T-helper 2 cell (primary cell): ENCODE results near the gene TRIM8.
"Not testable (repeated sequence)": the region's sequence is repeated elsewhere in the genome, so short reads cannot be mapped to it uniquely, and the experiment has no call there.

Experiments
- DNase-seq, 5 experiments: peaks; one replicate each; pipeline versions ENCODE4 v3.0.0 to v3.0.0-alpha.2; 2012 to 2022

TRIM8 gene

DNA sequence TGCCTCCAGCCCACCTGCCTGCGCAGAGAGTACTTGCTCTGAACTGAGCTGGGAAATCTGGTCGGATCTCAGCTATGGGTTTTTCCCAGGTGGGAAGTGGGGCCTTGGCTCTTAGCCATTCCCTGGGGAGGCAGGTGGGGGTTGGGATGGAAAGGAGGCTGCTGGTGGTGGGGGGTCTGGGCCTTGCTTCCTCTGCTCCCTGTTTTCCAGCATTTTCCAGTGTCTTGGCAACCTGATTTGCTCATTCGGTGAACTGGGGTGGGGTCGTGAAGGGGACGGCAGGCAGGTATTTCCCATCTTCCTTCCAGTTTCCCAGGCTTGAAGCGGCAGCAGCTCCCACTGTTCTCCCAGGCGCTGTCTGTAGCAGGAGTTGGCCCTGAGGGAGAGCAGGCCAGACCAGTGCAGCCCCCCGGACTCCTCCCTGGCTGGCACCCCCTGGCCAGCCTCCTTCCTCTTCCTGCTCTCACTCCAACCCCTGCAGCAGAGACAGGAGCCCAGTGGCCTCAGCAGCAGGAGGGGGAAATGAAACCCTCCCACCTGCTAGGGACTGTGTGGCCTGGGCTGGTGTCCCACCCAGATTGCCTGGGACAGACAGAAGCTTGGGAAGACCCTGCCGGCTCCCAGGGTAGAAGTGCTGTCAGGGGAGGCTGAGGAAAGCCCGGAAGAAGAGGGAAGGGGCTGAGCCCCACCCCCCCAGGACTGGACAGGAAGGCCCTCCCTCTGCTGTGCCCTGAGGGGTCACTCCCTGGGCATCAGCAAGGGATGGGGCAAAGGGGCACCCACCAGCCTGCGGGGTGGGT, 6.6 kb downstream of the TRIM8 start:
- DNase-seq = no peak

DNA sequence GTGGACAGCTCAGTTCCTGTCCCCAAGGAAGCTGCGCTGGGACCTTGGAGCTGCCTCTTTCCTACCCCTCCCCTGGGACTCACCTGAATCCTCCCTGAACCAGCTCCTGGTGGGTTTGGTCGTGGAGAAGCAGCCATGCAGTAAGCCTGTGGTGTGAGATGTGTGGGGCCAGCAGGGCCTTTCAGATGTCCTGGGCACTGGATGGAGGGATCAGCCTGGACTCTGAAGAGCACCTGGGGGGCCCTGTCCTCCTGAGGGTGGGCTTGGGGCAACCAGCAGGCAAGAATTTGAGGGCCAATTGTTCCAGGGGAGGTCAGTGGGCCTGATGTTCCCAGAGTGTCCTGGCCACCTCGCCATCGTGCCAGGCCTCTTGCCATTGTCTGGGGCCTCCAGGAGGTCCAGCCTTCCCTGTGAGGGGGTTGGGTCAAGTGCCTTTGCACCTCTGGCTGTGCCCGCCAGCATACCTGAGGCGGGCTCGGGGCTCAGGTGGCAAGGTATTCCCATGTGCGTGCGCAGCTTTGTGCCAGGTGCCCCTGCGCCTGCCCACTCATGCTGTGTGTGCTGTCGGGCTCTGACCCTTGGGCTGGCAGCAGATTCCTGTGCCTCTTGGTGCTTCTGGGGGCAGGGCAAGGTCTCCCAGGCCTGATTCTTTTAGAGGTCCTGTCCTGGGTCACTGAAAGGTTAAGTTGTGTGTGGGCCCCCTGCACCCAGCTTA, 7.3 kb downstream of the TRIM8 start:
- no peak for DNase-seq

DNA sequence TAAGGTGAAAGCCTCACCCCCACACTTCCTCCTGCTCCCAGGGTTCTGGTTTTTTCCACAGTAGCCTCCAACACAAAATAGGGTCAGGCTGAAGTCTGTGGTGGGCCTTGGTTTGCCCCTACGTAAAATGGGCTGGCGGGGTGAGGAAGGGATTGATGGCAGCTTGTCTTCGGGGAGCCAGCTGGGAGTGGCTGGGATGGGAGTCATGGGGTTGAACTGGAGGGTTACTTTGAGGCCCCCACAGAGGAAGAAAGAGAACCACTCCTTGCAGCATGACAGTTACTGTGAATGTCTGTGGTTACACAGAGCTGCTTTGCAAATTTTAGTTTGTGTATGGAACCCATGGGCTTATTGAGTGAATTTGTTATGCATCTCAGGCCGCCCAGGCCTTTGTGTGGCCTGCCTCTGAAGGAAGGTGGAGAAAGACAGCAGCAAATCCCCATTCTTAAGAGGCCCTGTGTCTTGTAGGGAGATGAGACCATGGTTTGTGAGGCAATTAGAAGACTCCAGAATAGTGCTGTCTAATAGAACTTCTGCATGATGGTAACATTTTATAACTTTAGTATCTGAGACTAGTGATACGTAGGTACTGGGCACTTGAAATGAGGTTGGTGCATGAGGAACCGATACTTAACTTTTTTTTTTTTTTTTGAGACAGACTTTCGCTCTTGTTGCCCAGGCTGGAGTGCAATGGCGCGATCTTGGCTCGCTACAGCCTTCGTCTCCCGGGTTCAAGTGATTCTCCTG, 8.1 kb downstream of the TRIM8 start:
- DNase-seq = peak in 1 of 5 experiments; percentile 66

DNA sequence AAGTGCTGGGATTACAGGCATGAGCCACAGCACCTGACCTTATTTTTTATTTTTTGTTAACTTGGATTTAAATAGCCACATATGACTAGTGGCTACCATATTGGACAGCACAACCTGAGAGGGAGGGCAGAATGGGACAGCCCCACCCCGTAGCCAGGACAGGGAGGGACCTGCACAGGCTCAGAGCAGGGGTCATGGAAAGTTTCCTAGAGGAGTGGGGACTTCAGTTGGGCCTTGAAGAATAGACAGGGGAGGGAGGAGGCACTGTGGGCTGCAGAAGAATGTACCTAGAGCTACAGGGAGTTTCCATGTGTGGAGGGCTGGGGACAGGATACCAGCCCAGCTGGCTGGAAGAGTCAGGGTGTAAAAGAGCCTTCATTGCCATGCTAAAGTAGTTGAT, 8.8 kb downstream of the TRIM8 start:
- no peak for DNase-seq

DNA sequence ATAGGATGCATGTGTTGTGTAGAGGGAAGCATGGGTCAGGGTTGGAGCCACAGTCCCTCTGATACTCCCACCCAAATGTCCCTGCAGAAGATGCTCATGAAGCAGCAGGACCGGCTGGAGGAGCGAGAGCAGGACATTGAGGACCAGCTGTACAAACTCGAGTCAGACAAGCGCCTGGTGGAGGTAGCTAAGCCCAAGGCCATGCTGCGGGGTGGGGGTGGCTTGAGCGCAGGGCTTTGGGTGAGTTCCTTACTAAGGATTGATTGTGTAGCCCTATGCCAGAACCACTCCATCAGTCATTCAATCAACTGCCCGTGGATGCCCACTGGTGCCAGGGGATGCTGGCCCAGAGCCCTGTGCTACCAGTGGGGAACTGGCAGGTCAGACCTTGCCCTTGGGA, 10.3 kb downstream of the TRIM8 start:
- no peak for DNase-seq

DNA sequence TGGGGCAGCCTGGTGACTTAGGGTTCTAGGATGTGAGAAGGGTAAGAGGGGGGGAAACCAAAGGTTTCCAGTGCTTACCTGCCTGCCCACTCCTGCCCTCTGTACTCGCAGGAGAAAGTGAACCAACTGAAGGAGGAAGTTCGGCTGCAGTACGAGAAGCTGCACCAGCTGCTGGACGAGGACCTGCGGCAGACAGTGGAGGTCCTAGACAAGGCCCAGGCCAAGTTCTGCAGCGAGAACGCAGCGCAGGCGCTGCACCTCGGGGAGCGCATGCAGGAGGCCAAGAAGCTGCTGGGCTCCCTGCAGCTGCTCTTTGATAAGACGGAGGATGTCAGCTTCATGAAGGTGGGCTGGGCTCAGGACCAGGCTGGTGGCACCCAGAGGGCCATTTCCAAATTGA, 10.7 kb downstream of the TRIM8 start:
- DNase-seq = no peak

DNA sequence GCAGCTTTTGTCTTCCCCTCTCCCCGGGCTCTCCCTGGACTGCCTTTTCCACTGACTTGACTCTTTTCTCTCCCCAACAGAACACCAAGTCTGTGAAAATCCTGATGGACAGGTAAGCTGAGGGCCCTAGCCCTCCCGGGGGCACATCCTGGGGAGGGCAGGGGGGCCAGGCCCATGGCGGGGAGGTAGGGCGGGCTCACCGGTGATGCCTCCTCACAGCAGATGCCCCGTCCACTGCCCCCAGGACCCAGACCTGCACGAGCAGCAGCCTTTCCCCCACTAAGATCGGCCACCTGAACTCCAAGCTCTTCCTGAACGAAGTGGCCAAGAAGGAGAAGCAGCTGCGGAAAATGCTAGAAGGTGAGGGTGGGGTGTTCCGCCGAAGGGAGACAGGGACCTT, 11.7 kb downstream of the TRIM8 start:
- DNase-seq = no peak

DNA sequence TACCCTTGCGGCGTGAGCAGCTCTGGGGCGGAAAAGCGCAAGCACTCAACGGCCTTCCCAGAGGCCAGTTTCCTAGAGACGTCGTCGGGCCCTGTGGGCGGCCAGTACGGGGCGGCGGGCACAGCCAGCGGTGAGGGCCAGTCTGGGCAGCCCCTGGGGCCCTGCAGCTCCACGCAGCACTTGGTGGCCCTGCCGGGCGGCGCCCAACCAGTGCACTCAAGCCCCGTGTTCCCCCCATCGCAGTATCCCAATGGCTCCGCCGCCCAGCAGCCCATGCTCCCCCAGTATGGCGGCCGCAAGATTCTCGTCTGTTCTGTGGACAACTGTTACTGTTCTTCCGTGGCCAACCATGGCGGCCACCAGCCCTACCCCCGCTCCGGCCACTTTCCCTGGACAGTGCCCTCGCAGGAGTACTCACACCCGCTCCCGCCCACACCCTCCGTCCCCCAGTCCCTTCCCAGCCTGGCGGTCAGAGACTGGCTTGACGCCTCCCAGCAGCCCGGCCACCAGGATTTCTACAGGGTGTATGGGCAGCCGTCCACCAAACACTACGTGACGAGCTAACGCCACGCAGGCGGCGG, 12.6 kb downstream of the TRIM8 start:
- no peak for DNase-seq

DNA sequence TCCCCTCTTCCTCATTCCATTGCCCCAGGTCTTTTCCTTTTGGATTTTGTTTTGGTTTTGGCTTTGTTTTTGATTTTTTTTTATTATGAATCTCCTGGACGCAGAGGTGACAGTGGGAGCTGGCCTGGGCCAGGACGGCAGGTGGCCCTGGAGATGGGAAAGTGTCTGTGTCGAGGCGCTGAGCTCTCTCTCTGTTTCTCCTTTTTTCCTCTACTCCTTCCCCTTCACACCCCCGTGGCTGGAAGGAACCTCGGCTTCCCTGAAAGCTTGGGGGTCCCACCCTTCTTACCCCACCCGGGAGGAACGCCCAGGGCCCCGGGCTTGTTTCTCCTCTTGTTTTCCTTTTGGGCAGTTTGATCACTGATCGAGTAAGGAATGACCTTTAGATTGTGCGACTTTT, 13.2 kb downstream of the TRIM8 start:
- DNase-seq = no peak

DNA sequence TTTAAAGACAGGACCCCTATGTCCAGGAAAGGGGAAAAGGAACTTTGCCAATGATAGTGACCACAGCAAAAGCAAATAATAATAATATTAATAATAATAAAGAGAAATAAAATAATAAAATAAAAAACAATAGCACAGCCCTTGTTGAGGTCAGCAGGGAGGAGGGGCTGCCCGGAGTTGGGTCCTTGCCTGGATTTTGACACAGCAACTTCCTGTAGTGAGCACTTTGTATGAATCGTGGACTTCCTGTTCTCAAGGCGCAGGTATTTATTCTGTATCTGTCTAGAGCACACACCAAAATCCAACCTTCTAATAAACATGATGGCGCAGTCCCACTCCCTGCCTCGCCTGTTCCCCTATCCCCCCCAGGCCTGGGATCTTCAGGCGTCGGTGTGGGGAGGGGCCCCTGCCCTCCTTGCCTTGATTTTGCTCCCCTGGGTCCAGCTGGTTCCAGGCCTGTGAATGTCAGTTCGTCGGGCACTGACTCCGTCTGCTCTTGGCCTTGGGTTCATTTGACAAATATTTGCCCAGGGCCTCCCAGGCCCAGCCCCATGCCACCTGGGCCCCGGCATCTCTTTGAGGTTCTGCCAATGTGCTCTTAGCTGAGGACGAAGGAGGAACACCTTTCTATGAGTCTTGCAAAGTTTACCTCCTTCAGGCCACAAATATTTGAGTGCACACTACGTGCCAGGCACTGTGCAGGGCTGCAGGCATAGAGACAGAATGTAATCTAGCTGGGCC, 13.9 kb downstream of the TRIM8 start:
- DNase-seq = no peak

DNA sequence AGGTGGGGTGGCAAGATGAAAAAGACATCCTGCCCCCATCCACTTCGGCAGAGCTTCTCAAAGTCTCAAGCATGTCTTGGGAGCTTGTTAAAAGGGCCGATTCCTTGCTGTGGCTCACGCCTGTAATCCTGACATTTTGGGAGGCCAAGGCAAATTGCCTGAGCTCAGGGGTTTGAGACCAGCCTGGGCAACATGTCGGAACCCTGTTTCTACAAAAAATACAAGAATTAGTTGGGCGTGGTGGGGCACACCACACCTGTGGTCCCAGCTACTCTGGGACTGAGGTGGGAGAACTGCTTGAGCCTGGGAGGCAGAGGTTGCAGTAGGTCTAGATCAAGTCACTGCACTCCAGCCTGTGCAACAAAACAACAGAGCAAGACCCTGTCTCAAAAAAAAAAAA, 14.5 kb downstream of the TRIM8 start:
- DNase-seq = no peak

DNA sequence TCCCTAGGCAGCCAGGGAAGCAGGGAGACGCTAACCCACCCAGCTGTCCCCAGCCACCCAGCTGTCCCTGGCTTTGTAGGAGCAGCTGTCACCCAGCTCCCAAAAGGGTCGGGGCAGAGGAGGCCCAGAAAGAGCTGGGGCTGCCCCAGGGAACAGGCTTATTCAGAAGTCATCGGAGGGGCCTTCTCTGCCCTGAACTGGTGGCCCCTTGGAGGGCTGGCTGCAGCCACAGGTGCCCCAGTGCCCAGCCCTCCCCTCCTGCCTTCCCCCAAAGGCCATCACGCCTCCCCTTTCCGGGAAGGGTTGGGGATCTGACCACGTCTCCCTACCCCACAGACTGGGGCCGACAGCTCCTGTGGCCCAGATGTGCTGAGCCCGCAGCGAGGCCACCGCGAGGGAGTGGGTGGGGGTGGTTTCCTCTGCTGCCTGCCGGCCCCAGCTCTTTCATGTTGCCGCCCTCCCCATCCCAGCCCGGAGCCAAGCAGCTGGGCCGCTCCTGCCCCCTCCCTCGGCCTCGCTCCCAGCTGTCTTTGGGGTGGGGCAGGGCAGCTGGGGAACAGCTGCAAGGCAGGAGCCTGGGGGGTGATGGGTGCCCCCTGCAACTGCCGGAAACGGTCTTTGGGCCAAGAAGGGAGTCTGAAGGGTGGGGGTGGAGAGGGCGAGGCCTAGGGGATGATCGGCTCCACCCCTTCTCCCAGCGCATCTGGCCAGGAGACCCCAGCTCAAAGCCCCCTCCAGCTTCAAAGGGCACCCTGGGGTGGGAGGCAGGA, 16.8 kb downstream of the TRIM8 start:
- DNase-seq = peak; percentile 25 to 78 (median 47)

DNA sequence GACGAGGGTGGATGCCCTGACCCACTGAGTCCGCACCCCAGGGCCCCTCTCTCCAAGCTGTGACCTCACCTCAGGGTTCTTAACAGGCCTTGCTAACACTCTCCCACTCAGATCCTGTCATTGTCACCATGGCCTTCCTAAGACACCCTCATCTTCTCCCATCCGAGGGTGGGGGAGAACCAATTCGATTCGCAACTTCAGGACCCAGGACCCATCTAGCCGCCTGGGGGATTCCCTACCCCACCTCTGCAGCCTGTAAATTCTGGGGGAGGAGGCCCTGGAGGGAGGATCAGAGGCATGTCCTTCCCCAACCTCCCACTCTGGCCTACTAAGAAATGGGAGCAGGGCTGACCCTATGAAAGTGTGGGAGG, 17.4 kb downstream of the TRIM8 start:
- DNase-seq = no peak

DNA sequence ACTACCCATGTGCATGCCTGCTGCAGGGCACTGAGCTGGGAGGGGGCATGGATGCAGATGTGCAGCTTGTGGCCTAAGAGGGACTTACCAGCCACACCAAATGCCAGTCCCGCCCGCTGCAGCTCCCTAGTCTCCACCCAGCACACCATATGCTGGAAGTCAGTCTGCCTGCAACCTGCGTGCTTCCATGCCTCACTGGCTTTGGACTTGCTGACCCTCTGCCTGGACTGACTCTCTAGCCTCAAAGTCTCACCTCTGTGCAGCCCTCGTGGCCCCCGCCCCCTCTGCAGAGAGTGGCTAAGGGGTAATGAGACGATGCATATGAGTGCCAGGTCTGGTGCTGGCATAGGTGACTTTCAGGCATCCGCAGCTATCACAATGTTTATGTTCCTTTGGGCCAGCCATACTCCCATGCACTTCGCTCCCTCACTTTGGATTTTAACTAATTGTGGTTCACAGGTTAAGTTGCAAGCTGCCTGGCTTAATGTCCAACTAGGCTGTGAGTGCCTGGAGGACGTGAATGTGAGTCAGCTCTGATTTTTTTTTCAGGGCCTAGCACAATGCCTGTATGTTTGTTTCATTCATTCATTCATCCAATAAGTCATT, 21.7 kb downstream of the TRIM8 start:
- DNase-seq = no peak

DNA sequence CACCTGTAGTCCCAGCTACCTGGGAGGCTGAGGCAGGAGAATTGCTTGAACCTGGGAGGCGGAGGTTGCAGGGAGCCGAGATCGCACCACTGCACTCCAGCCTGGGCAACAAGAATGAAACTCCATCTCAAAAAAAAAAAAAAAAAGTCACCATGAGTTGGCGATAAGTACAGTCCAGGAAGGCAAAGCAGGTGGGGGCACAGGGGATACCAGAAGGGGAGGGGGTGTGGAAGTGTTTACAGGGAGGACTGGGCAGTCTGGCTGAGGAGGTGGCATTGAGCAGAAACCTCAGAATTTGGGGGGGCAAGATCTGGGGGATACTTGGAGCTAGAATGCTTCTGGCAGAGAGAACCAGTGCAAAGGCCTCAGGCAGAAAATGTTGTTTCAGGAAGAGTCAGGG, 23.1 kb downstream of the TRIM8 start:
- not testable (repeated sequence) for DNase-seq

DNA sequence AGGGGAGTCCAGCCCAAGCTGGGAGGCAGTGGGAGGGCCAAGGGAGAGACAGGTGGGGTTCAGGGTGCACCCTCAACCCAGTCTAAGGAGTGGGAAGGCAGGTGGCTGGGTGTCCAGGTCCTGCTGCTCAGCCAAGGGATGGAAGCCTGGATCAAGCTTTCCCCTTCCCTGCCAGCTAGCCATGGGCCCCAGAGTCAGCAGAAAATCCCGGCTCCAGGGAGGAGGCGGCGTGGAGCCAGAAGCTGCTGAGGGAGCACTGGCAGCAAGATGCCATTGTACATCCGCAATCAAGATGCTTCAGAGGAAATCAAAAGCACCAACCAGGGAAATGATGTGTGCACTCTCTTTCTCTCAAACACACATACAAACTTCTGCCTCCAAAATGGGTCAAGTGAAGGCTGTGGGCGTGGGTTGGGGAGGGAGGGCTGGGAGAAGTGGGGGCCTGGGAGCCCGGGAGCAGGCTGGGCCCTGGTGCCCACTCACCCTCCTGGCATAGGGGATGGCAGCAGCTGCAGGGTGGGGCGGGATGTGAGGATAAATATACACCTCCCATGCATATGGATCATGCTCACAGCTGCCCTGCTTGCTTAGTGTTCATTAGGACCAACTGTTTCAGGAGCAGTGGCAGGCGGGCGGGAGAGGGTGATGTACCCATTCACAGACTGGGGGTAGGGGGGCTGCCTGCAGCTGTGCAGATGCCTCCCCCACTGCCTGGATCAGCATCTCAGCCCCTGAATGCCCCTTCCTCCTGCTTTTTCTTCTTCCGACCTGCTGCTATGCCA, 24.2 kb downstream of the TRIM8 start:
- DNase-seq = no peak

DNA sequence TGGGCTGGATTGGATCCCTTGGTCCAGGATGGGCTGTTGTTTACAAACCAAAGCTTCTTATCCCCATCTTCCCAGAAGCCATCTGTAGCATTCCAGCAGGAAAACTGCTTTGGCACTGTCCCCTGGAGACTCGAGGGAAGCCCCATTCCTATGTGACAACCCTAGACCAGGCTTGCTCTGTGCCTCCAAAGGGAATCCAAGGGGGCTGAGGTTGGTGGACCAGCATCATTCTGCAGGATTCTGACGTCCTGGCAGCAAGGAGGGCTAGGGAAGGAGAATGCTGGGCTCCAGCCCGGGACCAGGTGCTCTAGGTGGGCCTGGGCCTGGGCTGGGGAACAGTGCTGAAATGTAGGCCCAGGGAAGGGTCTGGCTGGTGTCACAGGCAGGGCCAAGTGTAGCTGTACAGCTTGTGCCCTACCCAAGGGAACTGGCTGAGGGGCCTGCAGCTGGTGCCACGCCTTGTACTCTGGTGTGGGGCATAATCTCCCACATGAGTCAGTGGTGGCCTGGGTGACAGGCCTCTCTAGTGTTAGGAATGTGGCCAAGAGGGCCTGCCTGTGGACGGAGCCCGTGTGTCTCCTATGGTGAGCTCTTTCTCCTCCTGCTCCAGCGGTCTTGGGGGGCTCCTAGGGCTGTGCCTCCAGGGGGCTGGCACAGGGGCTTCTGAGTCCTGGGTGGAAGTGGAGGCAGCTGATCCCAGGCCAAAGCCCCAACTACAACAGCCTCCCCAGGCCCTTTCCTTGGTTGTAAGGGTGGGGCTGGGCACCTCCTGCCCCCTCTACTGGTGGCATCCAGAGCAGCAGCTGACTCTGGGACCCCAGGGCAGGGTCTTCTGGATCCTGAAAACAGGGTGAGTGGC, 25.2 kb downstream of the TRIM8 start:
- peak in 1 of 5 experiments; percentile 33 for DNase-seq

DNA sequence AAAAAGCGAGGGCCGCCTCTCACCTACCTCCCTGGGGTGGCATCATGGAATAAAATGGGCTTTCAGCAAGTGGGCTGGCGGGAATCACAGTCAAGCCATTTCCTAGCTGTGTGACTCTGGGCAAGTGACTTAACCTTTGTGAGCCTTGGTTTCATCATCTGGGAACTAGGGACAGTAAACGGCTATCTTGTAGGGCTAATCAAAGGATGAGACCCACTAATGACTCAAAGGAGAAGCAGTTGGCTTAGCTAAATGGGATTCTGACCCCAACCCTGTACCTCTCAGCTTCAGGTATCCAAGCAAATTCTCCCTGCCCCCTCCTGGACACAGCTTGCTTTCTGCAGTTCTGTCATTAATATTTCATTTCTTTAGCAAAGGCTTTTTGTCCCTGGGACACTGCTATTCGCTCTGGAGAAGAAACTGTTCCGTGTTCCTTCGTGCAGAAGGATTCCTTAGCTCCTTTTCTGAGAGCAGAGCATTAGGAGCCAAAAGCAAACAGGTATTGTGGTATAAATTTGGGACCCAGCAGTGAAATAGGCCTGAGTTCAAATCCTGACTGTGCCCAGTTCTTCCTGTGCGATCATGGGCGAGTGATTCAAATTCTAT, 25.9 kb downstream of the TRIM8 start:
- DNase-seq = no peak

DNA sequence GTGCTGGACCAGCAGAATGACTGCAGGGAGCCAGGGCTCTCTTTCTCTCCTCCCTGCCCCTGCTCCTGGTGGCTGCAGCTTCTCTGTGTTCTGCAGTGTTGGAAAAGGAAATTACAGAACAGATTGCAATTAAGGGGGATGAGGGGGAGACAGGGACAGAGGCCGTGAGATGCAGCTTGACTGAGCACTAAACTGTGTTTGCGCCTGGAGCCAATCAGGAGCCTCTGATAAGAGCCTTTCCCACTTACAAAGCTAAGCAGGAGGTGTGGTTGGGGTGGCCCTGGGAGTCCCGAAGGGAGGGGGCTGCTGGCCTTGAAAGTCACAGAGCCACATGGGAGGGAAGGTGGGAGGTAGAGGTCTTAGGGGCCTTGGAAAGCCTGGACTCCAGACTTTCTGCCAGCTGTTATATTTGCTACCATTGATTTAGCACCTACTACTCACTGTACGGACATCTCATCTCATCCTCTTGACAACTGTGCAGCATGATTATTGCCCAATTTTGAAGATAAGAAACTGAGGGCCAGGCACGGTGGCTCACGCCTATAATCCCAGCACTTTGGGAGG, 26.7 kb downstream of the TRIM8 start:
- DNase-seq = no peak
